Effector memory CD4-positive, alpha-beta T cell (primary cell): ENCODE measurements around the gene ARMH1.

ENCODE experiments used
- DNase-seq, 3 donors: peaks; one replicate each; pipeline ENCODE4 v3.0.0-alpha.2; 2020
- H3K27ac ChIP-seq: 2 replicates; pipeline ENCODE4 v1.7.0; 2013; ENCODE audit warnings: mild to moderate bottlenecking, low read length, moderate library complexity; ENCODE audit not compliant: insufficient read depth, poor library complexity, severe bottlenecking
- H3K27me3 ChIP-seq: replicated peaks from 2 replicates; pipeline ENCODE4 v1.7.0; 2013; ENCODE audit warnings: mild to moderate bottlenecking, low read length; ENCODE audit not compliant: insufficient read depth, control insufficient read depth, poor library complexity, severe bottlenecking
- H3K36me3 ChIP-seq: 2 replicates; pipeline ENCODE4 v1.7.0; 2013; ENCODE audit warnings: mild to moderate bottlenecking, low read length, moderate library complexity; ENCODE audit not compliant: control insufficient read depth, insufficient read depth
- H3K4me1 ChIP-seq: 2 replicates; pipeline ENCODE4 v1.7.0; 2013; ENCODE audit warnings: low read length, mild to moderate bottlenecking; ENCODE audit not compliant: control insufficient read depth, insufficient read depth, poor library complexity, severe bottlenecking
- H3K4me3 ChIP-seq: 2 replicates; pipeline ENCODE4 v1.7.0; 2013; ENCODE audit warnings: low read length, low read depth, mild to moderate bottlenecking; ENCODE audit not compliant: insufficient read depth, poor library complexity, severe bottlenecking
- H3K9me3 ChIP-seq: 2 replicates; pipeline ENCODE4 v1.7.0; 2013; ENCODE audit warnings: mild to moderate bottlenecking, low read length, moderate library complexity; ENCODE audit not compliant: control insufficient read depth

The ARMH1 gene

GRCh38 chr1:44721485-44722361 lies 47.2 kb downstream of the ARMH1 start:
- Histone ChIP-seq H3K27me3 (no peaks in the 10 kb centered on the region), H3K9me3 (no peaks in the 10 kb centered on the region), H3K27ac (peak overlapping the region; percentile 57), H3K4me1 (peaks cover 21% of the 10 kb centered on the region), H3K4me3 (no peak overlapping the region), H3K36me3 (no peaks in the 10 kb centered on the region)
- peak; percentile 41 to 51 (median 45) for DNase-seq

- H3K9me3 ChIP-seq: no peaks in the 10 kb centered on the region
- H3K4me1 ChIP-seq: peaks cover 21% of the 10 kb centered on the region
- DNase-seq: no peak
- H3K27me3 ChIP-seq: no peaks in the 10 kb centered on the region
- H3K27ac ChIP-seq: peak overlapping the region; percentile 50
- no peaks in the 10 kb centered on the region for H3K36me3 ChIP-seq
- H3K4me3 ChIP-seq: peak overlapping the region; percentile 7
These were observed 48.5 kb downstream of the ARMH1 start for GRCh38 chr1:44723064-44723463.

GRCh38 chr1:44723496-44724295 lies 49.2 kb downstream of the ARMH1 start:
- Histone ChIP-seq H3K4me3 (peak overlapping the region; percentile 7), H3K36me3 (no peaks in the 10 kb centered on the region), H3K27me3 (no peaks in the 10 kb centered on the region), H3K4me1 (peaks cover 21% of the 10 kb centered on the region), H3K9me3 (no peaks in the 10 kb centered on the region), H3K27ac (peak overlapping the region; percentile 50)
- DNase-seq: no peak

- Histone ChIP-seq H3K27me3 (no peaks in the 10 kb centered on the region), H3K27ac (peak overlapping the region; percentile 50), H3K4me3 (peak overlapping the region; percentile 7), H3K36me3 (no peaks in the 10 kb centered on the region), H3K9me3 (no peaks in the 10 kb centered on the region), H3K4me1 (peaks cover 16% of the 10 kb centered on the region)
- DNase-seq: no peak
These were observed 49.9 kb downstream of the ARMH1 start for GRCh38 chr1:44724296-44724954.

- H3K27ac ChIP-seq: peak overlapping the region; percentile 50
- H3K36me3 ChIP-seq: no peaks in the 10 kb centered on the region
- no peaks in the 10 kb centered on the region for H3K27me3 ChIP-seq
- H3K4me1 ChIP-seq: peaks cover 11% of the 10 kb centered on the region
- no peak overlapping the region for H3K4me3 ChIP-seq
- DNase-seq: no peak
- H3K9me3 ChIP-seq: no peaks in the 10 kb centered on the region
These were observed 50.6 kb downstream of the ARMH1 start for GRCh38 chr1:44724955-44725698.

- peak within 1 kb of the TSS; percentile 91 for H3K27ac ChIP-seq
- H3K27me3 ChIP-seq: no peaks in the 10 kb centered on the region
- no peaks in the 10 kb centered on the region for H3K36me3 ChIP-seq
- no peaks in the 10 kb centered on the region for H3K4me1 ChIP-seq
- DNase-seq: peak; percentile 81 to 88 (median 83)
- no peaks in the 10 kb centered on the region for H3K9me3 ChIP-seq
- no peak within 1 kb of the TSS for H3K4me3 ChIP-seq
These were observed 56.4 kb downstream of the ARMH1 start, which contains the start of gene RNU5D-1 for GRCh38 chr1:44730741-44731512. RNU5D-1 (minus strand) TSS chr1:44731170.

GRCh38 chr1:44733365-44733764 lies 58.9 kb downstream of the ARMH1 start:
- Histone ChIP-seq H3K9me3 (no peaks in the 10 kb centered on the region), H3K27me3 (no peaks in the 10 kb centered on the region), H3K36me3 (no peaks in the 10 kb centered on the region), H3K4me3 (no peak overlapping the region), H3K4me1 (no peaks in the 10 kb centered on the region), H3K27ac (no peak overlapping the region)
- DNase-seq: no peak

GRCh38 chr1:44733784-44734183 lies 59.3 kb downstream of the ARMH1 start:
- H3K27ac ChIP-seq: no peak overlapping the region

GRCh38 chr1:44735992-44736391 lies 61.5 kb downstream of the ARMH1 start:
- H3K27ac ChIP-seq: no peak overlapping the region
- H3K27me3 ChIP-seq: no peaks in the 10 kb centered on the region
- no peaks in the 10 kb centered on the region for H3K36me3 ChIP-seq
- peaks cover 6% of the 10 kb centered on the region for H3K4me1 ChIP-seq
- no peak for DNase-seq
- no peak overlapping the region for H3K4me3 ChIP-seq
- no peaks in the 10 kb centered on the region for H3K9me3 ChIP-seq

More at GRCh38 chr1:44733784-44734183, 59.3 kb downstream of the ARMH1 start:
- no peaks in the 10 kb centered on the region for H3K9me3 ChIP-seq
- H3K27me3 ChIP-seq: no peaks in the 10 kb centered on the region
- H3K4me1 ChIP-seq: no peaks in the 10 kb centered on the region
- no peaks in the 10 kb centered on the region for H3K36me3 ChIP-seq
- H3K4me3 ChIP-seq: no peak overlapping the region
- DNase-seq: no peak
